ENCODE data around the gene OAF. TPM values are rescaled to one million over a fixed set of nuclear protein-coding genes. Genes with fewer than 3 reads are reported as not detected.

The OAF gene
- total RNA-seq, 4 donors from 2014 or later: 30.0 to 100 (median 42.4) TPM

GRCh38 chr11:120186774-120187591 lies 23.8 kb upstream of the OAF start:
- peaks cover 5% of the 10 kb centered on the region for H3K27me3 ChIP-seq
- peak overlapping the region; percentile 48 to 80 (median 78) for H3K27ac ChIP-seq
- ATAC-seq: no peak
- H3K4me3 ChIP-seq: peak overlapping the region in 1 of 2 donors; percentile 8
- 67% methylated on average over 1 to 6 of the region's 17 CpGs for WGBS, 2 donors (ENCODE audit: low coverage in 1 of 2)
- no peak for TF ChIP-seq EP300 (IDR thresholded peaks at IDR 0.05)
- TF ChIP-seq POLR2AphosphoS5 (IDR thresholded peaks at IDR 0.05): no peak
- TF ChIP-seq POLR2A (IDR thresholded peaks at IDR 0.05): no peak
- TF ChIP-seq, protein P1, sequence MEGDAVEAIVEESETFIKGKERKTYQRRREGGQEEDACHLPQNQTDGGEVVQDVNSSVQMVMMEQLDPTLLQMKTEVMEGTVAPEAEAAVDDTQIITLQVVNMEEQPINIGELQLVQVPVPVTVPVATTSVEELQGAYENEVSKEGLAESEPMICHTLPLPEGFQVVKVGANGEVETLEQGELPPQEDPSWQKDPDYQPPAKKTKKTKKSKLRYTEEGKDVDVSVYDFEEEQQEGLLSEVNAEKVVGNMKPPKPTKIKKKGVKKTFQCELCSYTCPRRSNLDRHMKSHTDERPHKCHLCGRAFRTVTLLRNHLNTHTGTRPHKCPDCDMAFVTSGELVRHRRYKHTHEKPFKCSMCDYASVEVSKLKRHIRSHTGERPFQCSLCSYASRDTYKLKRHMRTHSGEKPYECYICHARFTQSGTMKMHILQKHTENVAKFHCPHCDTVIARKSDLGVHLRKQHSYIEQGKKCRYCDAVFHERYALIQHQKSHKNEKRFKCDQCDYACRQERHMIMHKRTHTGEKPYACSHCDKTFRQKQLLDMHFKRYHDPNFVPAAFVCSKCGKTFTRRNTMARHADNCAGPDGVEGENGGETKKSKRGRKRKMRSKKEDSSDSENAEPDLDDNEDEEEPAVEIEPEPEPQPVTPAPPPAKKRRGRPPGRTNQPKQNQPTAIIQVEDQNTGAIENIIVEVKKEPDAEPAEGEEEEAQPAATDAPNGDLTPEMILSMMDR (IDR thresholded peaks at IDR 0.05): no peak
- no peaks in the 10 kb centered on the region for H3K9me3 ChIP-seq
- no peaks in the 10 kb centered on the region for H3K36me3 ChIP-seq
- peaks cover 0 to 73% (median 31%) of the 10 kb centered on the region in 3 donors for H3K4me1 ChIP-seq

- H3K27ac ChIP-seq: peak overlapping the region in 3 of 4 donors; percentile 76 to 80 (median 79)
- 100% methylated on average over 3 of the region's 5 CpGs; no CpG with 5 or more reads in 1 of the 2 donors for WGBS, 2 donors (ENCODE audit: low coverage in 1 of 2)
- H3K27me3 ChIP-seq: peaks cover 10% of the 10 kb centered on the region
- ATAC-seq: no peak
- TF ChIP-seq POLR2A (IDR thresholded peaks at IDR 0.05): no peak
- TF ChIP-seq EP300 (IDR thresholded peaks at IDR 0.05): no peak
- no peak for TF ChIP-seq POLR2AphosphoS5 (IDR thresholded peaks at IDR 0.05)
- TF ChIP-seq, protein P1 (IDR thresholded peaks at IDR 0.05): no peak
- peaks cover 0 to 60% (median 26%) of the 10 kb centered on the region in 3 donors for H3K4me1 ChIP-seq
- H3K36me3 ChIP-seq: no peaks in the 10 kb centered on the region
- no peak overlapping the region for H3K4me3 ChIP-seq
- no peaks in the 10 kb centered on the region for H3K9me3 ChIP-seq
Observed at GRCh38 chr11:120188371-120188770, 22.5 kb upstream of the OAF start.

DNA sequence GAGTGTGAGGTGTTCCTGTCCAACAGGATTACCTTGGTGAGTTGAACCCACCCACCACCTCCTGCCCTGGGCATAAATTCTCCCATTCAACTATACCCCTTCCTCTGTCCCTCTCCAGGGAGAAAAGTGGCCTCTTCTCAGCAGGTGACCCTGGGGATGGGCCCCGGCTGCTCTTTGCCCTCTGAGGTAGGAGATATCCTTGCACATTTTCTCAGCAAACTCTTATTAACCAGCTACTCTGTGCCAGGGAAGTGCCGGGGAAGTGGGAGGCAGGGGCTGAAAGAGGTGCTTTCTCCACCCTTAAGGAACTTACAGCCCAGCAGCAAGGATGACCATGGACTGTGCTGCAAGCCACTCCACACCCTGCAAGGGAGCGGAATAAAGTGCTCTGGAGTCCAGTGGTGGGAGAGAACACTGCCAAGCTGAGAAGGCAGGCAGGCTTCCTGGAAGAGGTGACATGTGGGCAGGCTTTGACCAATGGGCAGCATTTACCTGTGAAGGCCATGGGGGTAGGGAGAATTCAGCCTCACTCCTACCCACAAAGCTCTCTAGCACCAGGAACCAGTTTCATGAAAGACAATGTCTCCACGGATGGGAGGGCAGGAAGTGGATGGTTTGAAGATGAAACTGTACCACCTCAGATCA lies 21.9 kb upstream of the OAF start:
- no peak overlapping the region for H3K4me3 ChIP-seq
- H3K4me1 ChIP-seq: peaks cover 0 to 54% (median 24%) of the 10 kb centered on the region in 3 donors
- no peaks in the 10 kb centered on the region for H3K9me3 ChIP-seq
- peaks cover 10% of the 10 kb centered on the region for H3K27me3 ChIP-seq
- no peak for ATAC-seq
- 83% methylated on average over 2 of the region's 4 CpGs; no CpG with 5 or more reads in 1 of the 2 donors for WGBS, 2 donors (ENCODE audit: low coverage in 1 of 2)
- no peaks in the 10 kb centered on the region for H3K36me3 ChIP-seq
- TF ChIP-seq, protein P1 (IDR thresholded peaks at IDR 0.05): no peak
- TF ChIP-seq POLR2AphosphoS5 (IDR thresholded peaks at IDR 0.05) (no peak), POLR2A (IDR thresholded peaks at IDR 0.05) (no peak), EP300 (IDR thresholded peaks at IDR 0.05) (no peak)
- H3K27ac ChIP-seq: peak overlapping the region in 3 of 4 donors; percentile 76 to 80 (median 79)

DNA sequence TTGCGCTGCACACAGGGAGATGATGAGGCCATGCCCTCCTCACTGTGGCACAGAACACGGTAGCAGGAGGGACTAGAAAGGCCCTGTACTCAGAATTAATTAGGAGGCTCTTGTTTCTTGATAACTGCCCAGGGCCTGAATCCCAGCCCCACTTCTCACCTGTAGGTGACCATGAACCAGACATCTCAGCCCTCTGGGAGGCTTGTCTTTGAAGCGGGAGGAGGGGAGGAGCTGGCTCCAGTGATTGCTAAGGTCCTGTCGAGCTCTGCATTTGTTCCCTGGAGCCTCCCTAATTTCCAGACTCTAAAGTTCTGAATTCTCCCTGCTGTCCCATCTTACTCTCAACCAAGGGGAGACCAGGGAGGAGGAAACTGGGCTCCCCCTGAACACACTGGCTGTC lies 19.8 kb upstream of the OAF start:
- ATAC-seq: no peak
- WGBS, 2 donors (ENCODE audit: low coverage in 1 of 2): 77 to 88% methylated on average over 3 to 4 of the region's 4 CpGs

More for the DNA sequence above, 19.8 kb upstream of the OAF start:
- no peaks in the 10 kb centered on the region for H3K36me3 ChIP-seq
- H3K27me3 ChIP-seq: peaks cover 10% of the 10 kb centered on the region
- H3K27ac ChIP-seq: no peak overlapping the region
- H3K9me3 ChIP-seq: no peaks in the 10 kb centered on the region
- H3K4me3 ChIP-seq: no peak overlapping the region
- no peak for TF ChIP-seq POLR2AphosphoS5 (IDR thresholded peaks at IDR 0.05)
- TF ChIP-seq POLR2A (IDR thresholded peaks at IDR 0.05): no peak
- TF ChIP-seq, protein P1 (IDR thresholded peaks at IDR 0.05): no peak
- TF ChIP-seq EP300 (IDR thresholded peaks at IDR 0.05): no peak
- peaks cover 0 to 39% (median 11%) of the 10 kb centered on the region in 3 donors for H3K4me1 ChIP-seq
